HCT116 (cell line): ENCODE measurements around the gene THRB.

ENCODE experiments used
- ATF3 ChIP-seq: IDR thresholded peaks from 2 replicates; pipeline ENCODE4 v1.6.1; 2012
- CEBPB ChIP-seq: IDR thresholded peaks from 2 replicates; pipeline ENCODE4 v1.6.1; 2012; ENCODE audit warnings: low read depth
- CTCF ChIP-seq, 3 experiments: fragments of 200-600 bp in 1 of 3; sonication (generic) in 1 of 3; IDR thresholded peaks in 2 of 3; conservative IDR thresholded peaks in 1 of 3; 2 replicates each; pipeline ENCODE4 v1.5.1; 2012 to 2017; ENCODE audit warnings: low read depth in 2 of 3, low read length in 2 of 3, antibody characterized with exemption in 1 of 3, borderline replicate concordance in 1 of 3, control low read depth in 1 of 3, mild to moderate bottlenecking in 1 of 3, mixed read lengths in 1 of 3, mixed run types in 1 of 3, moderate library complexity in 1 of 3; ENCODE audit not compliant: insufficient read depth in 1 of 3
- EGR1 ChIP-seq: IDR thresholded peaks from 2 replicates; pipeline ENCODE4 v1.6.1; 2012; ENCODE audit warnings: low read depth
- EZH2 ChIP-seq: fragments of 200-600 bp; sonication (generic); IDR thresholded peaks from 2 replicates; pipeline ENCODE4 v1.6.1; 2017; ENCODE audit warnings: antibody characterized with exemption, mixed run types
- EZH2phosphoT487 ChIP-seq: fragments of 200-600 bp; IDR thresholded peaks from 2 replicates; pipeline ENCODE4 v1.6.1; 2018; ENCODE audit warnings: antibody characterized with exemption, borderline replicate concordance
- MAX ChIP-seq: IDR thresholded peaks from 2 replicates; pipeline ENCODE4 v1.6.1; 2012
- POLR2A ChIP-seq: IDR thresholded peaks from 2 replicates; pipeline ENCODE4 v1.7.0; 2011; ENCODE audit warnings: borderline replicate concordance; ENCODE audit not compliant: insufficient read depth, insufficient read length; ENCODE audit errors: extremely low read depth
- RAD21 ChIP-seq: IDR thresholded peaks from 2 replicates; pipeline ENCODE4 v1.6.1; 2012; ENCODE audit warnings: low read depth, mild to moderate bottlenecking
- REST ChIP-seq: IDR thresholded peaks from 2 replicates; pipeline ENCODE4 v1.6.1; 2012; ENCODE audit warnings: low read depth
- SRF ChIP-seq: IDR thresholded peaks from 2 replicates; pipeline ENCODE4 v1.6.1; 2012; ENCODE audit warnings: low read depth
- TCF7L2 ChIP-seq: IDR thresholded peaks from 2 replicates; pipeline ENCODE4 v1.7.0; 2011; ENCODE audit warnings: borderline replicate concordance, inconsistent platforms; ENCODE audit not compliant: insufficient read depth, insufficient read length; ENCODE audit errors: extremely low read depth
- YY1 ChIP-seq: IDR thresholded peaks from 2 replicates; pipeline ENCODE4 v1.6.1; 2011; ENCODE audit warnings: low read length, low read depth, moderate library complexity, mild to moderate bottlenecking; ENCODE audit not compliant: insufficient replicate concordance; ENCODE audit errors: extremely low read depth
- ZNF274 ChIP-seq: fragments of 200-500 bp; sonication (Bioruptor generic); IDR thresholded peaks from 2 replicates; pipeline ENCODE4 v1.6.1; 2014; ENCODE audit warnings: mild to moderate bottlenecking, low read depth, low read length, inconsistent platforms

- no peak for TF ChIP-seq CTCF (IDR thresholded peaks at IDR 0.05 in 2 of 3, conservative IDR thresholded peaks at IDR 0.05 in 1 of 3; ENCODE audit: borderline replicate concordance in 1 of 3, insufficient read depth in 1 of 3, low read depth in 2 of 3, low read length in 2 of 3)
- TF ChIP-seq POLR2A = no peak
- TF ChIP-seq ZNF274 = no peak
- no peak for TF ChIP-seq MAX
- no peak for TF ChIP-seq EZH2phosphoT487
- no peak for TF ChIP-seq YY1
- TF ChIP-seq EZH2 = no peak
- no peak for TF ChIP-seq EGR1
- TF ChIP-seq RAD21 = no peak
- TF ChIP-seq TCF7L2 = no peak
- TF ChIP-seq CEBPB = no peak
- TF ChIP-seq ATF3 = no peak
- no peak for TF ChIP-seq REST
- TF ChIP-seq SRF = no peak
Observed at GRCh38 chr3:24341668-24342067, 153.0 kb downstream of the THRB start.
